NCI-H2081 (cell line): ENCODE results near the gene SPATA6L.
"Not testable (repeated sequence)": the region's sequence is repeated elsewhere in the genome, so short reads cannot be mapped to it uniquely, and the experiment has no call there.

Experiments
- DNase-seq, 2 experiments: peaks; one replicate each; lab custom pipeline; 2025; lab: John Stamatoyannopoulos, UW

SPATA6L gene

DNA sequence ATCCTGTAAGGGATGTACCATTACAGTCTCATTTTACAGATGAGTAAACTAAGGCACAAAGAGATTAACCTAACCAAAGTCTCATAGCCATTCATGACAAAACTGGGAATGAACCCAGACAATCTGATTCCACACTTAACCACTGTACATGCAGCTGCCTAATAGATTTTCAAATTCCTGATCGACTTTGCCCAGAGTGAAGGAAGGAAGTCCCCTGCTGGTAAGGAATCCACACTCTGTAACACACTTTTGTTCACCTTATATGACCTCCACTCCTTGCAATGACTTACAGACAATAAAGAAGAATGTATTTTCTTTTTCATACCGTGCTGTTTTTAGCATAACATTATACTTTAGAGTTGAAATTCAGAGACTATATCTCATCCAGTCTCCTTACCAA lies 35.4 kb downstream of the SPATA6L start:
- no peak for DNase-seq

DNA sequence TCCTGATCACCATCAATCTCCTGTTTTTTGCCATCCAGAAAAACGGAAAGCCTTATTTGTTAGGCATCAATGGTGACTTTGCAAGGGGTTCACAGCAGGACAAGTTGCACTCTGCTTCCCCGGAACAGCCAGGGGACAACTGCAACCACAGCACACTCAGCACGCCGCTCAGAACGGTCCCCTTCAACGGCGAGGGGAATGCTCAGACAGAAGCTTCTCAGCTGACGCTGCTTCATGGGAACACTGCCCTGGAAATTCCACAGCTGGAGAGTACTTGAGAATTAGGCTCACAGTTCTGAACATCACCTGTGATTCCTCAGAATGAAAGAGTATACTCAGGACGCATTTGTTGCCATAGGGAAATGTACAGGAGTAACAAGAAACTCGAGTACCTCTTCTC lies 44.3 kb downstream of the SPATA6L start:
- DNase-seq, result no peak

DNA sequence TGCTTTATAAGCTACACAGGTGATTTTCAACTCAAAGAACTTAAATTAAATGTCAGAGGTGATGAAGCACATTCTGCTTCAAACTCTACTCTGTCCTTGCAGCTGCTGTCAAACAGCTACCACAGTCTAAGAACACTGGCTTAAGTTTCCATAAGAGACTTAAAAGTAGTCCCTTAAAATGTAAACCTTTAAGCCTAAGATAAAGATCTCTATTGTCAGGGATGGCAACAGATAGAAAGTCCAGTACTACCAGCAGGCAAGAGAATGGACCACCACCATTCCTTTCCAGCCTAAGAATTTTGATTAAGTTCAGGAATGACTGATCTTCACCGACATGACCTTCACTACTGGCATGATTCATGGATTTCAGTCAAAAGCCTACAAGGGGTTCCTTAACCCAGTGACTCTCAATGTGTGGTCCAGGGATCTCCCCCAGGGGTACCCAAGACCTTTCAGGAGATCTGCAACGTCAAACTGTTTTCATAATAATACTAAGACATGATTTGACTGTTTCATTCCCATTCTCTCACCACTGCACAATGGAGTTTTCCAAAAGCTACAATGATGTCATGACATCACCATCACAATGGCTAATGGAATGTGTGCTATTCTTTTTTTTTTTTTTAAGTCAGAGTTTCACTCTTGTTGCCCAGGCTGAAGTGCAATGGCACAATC lies 45.3 kb downstream of the SPATA6L start:
- no peak for DNase-seq

DNA sequence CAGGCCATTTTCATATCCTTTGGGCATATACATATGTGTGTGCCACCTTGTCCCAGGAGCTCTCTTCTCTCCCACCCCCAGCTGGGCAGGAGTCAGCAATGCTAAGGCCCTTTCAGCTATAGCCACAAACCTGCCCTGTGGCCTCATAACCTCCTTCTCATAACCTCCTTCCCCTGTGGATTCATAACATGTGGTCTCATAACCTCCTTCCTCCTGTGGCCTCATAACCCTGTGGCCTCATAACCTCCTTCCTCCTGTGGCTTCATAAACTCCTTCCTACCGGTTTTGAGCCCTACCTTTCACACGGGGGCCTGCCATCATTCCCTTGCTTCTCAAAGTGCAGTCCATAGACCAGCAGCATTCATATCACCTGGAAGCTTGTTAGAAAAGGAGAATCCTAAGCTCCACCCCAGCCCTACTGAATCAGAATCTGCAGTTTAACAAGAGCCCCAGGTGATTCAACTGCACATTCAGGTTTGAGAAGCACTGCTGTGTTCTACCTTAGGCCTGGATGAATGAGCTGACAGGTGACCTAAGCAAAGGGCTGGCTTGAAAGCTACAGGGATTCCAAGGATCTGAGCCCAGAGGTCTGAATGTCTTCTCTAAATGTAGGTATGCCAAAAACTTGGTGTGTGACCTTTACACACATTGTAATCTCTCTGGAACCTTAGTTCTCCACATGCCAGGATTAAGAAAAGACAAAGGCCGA lies 46.1 kb downstream of the SPATA6L start:
- DNase-seq, result no peak

DNA sequence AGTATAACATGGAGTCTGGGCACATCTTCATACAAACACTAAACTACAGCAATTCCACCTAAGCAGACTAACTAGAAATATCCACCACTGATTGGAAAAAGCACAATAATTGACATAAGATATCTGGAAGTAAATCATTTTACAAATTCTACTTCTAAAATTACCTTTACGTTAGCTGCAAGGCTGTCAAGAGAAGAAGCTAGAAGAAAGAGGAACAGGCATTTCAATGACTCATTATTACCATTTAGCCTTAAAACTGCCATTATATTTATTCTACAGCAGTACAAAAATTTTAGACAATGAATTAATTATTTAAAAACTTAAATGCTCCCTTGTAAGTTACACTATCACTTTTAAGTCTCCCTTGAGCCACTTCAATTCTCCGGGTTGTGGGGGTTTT lies 47.6 kb downstream of the SPATA6L start:
- no peak for DNase-seq

DNA sequence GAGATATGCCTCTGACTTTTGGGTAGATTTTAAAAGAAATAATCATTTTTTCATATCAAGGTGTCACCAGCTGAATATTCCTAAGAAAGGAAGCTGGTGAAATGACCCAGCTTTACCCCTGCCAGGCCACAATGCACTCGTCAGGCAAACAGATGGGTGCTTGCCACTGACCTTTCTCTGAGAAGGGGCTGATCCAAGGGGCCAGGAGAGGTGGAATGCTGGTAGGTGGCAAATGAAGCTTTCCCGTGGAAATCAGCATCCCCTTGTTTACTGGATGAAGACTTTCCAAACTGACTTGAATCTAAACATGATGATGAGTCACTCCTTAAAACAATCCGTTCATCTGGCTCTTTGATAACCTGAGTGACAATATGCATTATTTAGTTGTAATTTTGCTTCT lies 48.5 kb downstream of the SPATA6L start:
- DNase-seq, result no peak

DNA sequence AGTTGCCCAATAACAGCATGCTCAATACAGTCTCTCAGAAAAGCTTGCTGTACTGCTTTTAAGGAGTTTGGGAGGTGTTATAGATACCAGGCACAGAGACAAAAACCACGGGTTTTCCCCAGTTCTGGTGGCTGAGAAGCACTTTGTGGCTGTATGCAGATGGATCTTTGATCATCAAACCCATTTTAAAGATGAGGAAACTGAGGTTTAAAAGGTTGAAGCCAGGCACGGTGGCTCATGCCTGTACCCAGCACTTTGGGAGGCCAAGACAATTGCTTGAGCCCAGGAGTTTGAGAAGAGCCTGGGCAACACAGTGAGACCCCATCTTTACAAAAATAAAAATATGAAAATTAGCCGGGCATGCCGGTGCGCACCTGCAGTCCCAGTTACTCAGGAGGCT lies 50.5 kb downstream of the SPATA6L start:
- no peak for DNase-seq

DNA sequence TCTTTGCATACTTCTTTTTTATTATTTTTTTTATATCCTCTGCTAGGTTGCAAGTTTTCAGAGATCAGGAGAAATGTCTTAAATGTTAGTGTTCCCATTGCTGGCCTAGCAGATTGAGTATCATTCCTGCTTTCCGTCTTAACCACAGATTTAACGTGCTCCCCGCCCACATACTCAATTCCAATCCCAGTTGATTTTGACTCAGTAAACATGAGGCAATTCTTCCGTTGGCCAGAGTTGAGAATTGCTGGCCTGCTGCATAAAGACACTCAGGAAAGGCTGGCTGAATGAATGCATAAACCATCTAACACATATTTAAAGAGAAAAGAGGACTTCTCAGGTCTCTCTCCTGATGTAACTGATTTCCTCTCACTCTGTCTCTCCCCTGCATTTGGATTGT lies 51.0 kb downstream of the SPATA6L start:
- no peak for DNase-seq

DNA sequence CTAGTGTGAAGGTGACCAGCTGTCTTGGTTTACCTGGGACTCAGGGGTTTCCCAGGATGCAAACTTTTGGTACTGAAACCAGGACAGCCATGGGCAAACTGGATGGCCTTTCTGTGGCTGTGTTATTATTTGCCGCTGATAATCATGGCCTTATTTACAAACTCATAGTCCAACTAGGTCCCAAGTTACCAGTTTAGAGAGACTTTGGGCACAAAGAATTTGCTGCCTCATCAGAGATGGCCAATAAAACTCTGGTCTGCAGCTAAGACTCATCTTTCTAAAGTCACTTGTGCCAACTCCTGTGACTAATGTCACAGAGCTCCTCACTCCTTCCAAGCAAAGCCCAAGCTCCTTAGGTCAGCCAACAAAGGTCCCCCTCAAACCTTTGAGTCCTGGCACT lies 51.7 kb downstream of the SPATA6L start:
- no peak for DNase-seq

DNA sequence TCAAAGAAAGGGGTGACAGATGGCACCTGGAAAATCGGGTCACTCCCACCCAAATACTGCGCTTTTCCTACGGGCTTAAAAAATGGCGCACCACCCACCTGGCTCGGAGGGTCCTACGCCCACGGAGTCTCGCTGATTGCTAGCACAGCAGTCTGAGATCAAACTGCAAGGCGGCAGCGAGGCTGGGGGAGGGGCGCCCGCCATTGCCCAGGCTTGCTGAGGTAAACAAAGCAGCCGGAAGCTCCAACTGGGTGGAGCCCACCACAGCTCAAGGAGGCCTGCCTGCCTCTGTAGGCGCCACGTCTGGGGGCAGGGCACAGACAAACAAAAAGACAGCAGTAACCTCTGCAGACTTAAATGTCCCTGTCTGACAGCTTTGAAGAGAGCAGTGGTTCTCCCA lies 60.2 kb downstream of the SPATA6L start:
- not testable (repeated sequence) for DNase-seq

DNA sequence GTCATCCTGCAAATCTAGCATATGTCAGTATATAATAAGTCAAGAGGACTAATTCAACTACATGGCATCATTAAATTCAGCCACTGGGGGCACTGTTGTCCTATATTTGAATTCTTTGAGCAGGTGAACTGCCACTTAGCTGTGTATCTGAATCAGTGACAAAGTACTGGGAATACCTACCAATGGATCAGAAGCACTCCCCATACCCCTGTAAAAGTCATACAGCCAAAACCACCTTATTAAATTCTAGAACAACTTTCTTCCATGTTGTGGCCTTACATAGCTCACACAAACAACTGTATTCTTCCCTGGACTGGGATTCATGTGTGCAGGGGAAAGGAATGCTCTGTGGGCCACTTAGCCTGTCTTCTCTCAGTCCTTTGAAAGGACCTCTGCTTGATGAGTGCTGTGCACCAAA lies 61.6 kb downstream of the SPATA6L start:
- DNase-seq, result peak; percentile 70 to 84

DNA sequence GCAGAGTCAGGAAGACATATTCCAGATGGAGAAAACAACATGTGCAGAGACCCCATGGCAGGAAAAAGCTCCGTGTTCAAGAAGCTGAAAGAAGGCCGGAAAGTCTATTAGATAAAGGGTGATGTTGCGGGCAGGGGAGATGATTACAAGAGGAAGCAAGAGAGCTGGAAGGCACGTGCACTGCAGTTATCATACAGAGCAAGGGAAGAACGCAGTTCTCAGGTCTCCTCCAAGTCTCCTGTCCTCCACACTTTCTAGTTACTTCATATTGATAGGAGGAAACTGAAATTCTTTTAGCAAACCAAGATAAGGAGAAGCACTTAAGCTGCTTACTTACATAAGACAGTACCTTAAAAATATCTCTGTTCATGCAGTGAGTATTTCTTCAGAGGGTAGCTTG lies 62.5 kb downstream of the SPATA6L start:
- no peak for DNase-seq

DNA sequence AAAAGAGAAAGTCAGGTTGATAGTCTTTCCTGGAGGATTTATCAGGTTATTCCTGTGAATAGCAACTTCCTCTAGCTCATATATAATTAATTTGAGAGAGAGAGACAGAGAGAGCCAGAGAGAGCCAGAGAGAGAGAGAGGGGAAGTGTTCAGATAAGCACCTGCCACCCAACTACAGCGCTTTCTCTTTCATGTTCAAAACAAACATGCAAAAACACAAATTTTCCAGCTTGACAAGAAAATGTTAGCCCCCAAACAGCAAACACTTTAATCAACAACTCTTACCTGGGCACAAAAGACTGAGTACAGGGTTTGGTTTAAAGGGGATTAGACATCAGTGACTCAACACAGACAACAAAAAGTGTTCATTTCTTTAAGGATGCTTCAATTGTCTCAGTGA lies 65.9 kb downstream of the SPATA6L start:
- DNase-seq, result no peak

DNA sequence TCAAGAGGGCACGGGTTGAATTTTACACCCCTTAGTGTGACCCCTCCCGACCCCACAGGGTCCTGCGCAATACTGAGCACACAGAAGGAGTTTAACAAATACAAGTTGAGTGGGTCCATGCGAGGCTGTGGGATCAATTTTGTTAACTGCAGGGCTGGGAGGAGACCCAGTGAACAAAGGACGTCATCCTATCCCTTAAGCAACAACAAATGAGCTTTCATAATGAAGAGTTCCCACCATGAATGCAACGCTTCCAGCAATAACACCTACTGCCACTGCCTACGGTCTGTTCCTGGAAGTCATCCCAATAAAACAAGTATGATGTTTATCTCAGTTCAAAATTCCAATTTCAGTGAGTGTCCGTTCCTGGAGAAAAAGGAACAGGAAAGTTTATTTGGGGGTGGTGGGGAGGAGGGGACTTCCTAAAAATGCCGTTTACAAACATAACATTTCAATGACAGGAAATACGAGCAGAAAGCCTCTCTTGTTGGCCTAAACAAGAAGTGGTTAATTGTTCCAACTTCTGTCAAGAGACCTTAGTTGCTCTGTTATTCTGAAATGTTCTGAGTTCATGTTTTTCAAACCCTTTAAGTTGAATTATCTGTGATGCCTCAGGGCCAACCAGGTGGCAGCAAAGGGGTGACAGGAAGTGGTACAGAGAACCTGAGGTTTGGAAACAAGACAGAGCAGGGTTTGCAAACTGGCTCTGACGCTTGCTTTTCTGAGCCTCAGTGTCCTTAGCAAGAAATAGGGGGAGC lies 69.9 kb downstream of the SPATA6L start:
- no peak for DNase-seq

DNA sequence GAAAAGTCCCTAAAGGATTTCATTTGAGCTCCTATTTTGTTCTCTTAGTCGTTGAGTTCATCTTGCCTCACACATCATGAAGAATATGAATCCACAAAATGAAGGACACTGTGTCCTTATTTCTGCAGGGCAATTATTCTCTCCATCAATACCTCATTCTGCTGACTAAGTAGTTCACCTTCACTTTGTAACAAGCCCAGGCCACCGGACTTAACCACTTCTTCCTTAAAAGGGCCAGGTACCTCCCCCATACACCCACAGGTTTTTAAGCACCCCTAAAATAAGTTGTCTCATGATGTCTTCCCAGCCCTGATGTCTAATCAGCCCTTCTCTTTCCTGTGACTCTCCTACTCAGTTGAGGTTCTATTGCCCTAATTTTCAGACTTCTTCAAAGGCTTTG lies 71.3 kb downstream of the SPATA6L start:
- DNase-seq, result no peak

DNA sequence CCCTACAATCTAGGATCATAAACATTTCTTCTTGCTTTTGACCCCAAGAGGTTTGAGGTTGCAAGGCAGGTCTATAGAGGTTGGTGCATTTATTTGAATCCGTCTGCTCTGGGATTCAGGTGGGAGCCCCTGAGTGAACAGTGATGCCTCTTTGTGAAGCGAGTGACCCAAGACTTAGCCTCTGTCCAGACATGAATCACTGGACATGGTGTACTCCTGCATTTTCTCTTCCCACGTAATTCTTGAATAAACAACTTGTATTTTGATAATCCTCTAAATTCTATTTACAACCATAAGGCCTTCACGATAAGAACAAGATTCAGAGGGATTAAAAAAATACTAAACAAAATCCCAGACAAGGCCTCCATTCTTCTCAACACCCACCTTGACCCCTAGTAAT lies 71.7 kb downstream of the SPATA6L start:
- DNase-seq, result no peak

DNA sequence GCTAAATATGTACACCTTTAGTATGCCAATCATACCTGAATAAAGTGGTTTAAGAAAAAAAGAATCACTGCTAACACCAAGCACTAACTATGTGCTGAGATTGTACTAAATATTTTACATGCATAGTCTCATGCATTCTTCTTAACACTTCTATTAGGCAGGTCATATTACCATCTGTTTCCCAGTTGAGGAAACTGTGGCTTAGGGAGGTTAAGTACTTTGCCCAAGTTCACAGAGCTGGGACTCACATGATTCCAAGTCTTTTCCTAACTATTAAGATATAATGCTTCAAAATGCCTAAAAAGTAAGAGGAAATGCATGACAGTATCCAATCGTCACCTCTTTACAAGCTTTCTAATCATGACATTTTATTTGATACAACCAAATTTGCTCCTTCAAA lies 73.4 kb downstream of the SPATA6L start:
- DNase-seq, result no peak

DNA sequence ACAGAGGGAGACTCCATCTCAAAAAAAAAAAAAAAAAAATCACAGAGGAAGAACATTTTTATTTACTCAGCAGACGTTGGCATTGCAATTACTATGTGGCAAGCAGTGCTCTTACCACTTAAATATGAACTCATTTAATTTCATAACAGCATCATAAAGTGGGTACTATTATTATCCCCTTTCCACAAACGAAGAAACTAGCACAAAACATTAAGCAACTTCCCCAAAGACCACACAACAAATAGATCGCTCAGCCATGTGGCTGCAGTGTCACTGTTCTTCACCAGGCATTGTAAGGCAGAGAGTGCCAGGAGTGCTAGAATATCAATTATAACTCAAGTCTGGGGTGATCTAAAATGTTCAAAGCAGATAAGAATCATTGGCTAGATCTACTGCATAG lies 74.0 kb downstream of the SPATA6L start:
- DNase-seq, result no peak

DNA sequence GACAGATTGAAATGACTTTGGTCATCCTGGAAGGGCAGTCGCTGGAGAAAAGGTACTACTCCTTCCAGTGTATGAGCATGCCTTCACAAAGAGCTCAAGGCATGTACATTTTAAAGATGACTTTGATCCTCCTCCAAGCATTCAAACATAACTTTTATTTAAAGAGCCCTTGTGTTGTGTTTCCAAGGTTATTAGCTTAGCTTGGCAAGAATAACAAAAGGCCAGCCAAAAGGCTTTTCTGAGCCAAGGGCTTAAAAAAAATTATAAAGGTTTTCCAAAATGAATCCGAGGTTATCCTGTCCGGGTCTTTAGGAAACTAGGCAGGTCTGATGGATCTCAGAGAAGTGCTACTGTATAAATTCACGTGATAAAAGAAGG lies 75.2 kb downstream of the SPATA6L start:
- DNase-seq, result no peak

DNA sequence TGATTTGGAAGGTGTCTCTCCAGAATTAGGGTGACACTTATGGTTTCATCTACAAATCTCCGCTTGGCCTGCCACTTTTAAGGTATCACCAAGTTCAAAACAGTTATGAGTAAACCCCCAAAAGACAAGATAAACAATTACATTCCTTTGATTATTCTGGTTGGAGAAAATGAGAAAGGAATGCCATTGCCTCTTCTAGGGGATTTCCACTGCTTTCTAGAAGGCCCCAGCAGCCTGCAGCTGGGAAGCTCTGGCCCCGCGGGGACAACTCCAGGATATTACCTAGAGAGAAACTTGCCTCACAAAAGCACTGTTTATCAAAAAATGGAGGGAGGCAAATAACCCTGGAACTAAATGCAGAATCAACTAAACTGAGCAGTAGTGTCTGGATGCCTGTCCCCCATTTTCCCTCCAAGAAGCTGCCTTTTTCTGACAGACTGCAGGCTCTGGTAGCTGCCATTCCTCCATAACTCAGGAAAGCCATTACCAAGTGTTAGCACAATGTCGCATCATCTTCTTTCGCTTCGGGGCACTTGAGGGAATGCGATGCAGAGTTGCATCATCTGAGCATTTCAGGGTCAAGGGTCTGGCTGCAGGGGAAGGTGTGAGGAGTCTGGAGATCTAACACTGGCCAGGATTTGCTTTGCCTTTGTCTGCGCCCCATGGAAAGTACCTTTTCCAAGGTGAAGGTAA lies 75.7 kb downstream of the SPATA6L start:
- DNase-seq, result no peak

DNA sequence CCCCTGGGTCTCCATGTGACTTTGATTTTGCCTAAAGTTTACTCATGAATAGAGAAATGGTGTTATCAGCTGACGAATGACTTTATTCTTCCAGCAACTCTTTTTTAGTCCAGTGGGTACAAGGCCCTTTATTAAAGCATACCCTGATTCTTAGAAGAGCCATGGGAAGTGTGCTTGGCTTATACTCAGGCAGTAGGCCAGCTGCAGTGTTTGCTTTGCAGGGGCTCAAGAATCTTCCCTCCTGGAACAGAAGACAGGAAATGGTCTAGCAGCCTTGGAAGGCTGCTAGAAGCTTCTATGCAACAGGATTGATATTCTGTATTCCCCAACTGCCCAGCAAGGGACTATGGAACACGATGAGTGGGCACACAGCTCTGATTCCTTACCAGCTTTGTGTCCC lies 77.6 kb downstream of the SPATA6L start:
- no peak for DNase-seq

DNA sequence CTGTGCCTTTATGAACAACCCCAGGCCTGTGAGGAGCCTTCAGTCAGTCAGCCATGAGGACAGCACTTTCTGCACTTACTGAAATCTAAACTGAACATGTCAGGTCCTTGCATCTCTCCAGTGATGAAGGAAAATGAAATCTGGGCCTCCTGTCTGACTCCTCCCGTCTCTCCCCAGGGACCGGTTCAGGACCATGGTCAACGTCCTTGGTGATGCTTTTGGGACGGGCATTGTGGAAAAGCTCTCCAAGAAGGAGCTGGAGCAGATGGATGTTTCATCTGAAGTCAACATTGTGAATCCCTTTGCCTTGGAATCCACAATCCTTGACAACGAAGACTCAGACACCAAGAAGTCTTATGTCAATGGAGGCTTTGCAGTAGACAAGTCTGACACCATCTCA lies 81.1 kb downstream of the SPATA6L start:
- DNase-seq, result no peak

DNA sequence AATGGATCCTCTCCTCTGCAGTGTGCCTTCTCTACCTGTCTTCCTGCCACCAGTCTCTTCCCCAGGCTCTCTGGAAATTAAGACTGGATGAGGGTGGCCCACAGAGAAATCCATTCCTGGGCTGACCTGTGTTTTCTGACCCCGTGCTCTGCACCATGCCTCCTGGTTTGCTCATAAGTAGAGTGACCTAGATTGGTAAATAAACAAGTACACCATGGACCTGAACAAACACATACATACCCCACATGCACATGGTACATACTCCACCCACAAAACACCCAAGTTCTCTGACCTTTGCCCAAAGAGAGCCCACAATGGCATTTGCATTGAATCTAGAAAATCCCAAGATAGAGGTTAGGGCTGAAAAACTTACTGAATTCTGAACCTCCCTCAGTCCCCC lies 81.6 kb downstream of the SPATA6L start:
- DNase-seq, result no peak
